HepG2 (cell line): Measurements from ENCODE around the gene FBXO44. TPM values are rescaled to one million over a fixed set of nuclear protein-coding genes. Genes with fewer than 3 reads are reported as not detected.

ENCODE experiments used
- ATAC-seq: fragments of 200-7000 bp; cut with Tn5 transposase; 3 replicates; pipeline ENCODE4 v1.9.1; 2020; ENCODE audit warnings: mild to moderate bottlenecking, moderate library complexity
- BruUV-seq: library from RNA; stranded (reverse); fragments of 400-500 nt; replicated peaks from 2 replicates; lab custom pipeline; 2021; lab: Mats Ljungman, UMichigan
- CTCF ChIA-PET: fragments of 300-600 bp; formaldehyde crosslinking; extraction: SDS; loops from one replicate; lab custom pipeline; 2021; ENCODE audit warnings: low total read pairs, inconsistent platforms, low intra/inter-chr PET ratio; lab: Yijun Ruan, JAX
- POLR2A ChIA-PET: fragments of 350-600 bp; sonication (Branson Sonifier 250); formaldehyde crosslinking; loops from one replicate; lab custom pipeline; 2020; ENCODE audit warnings: antibody characterized with exemption, inconsistent platforms; lab: Yijun Ruan, JAX
- DNase-seq: peaks from one replicate; pipeline ENCODE4 v3.0.0-alpha.2; 2015; ENCODE audit warnings: low spot score
- FAIRE-seq: peaks from 3 replicates; lab custom pipeline; 2011; peaks lifted over from hg19 to GRCh38; lab: Jason Lieb, UNC
- H2AFZ ChIP-seq: one replicate; pipeline ENCODE4 v1.6.1; 2011; ENCODE audit warnings: low read length, inconsistent platforms
- H3K27ac ChIP-seq: fragments of 300-600 bp; 3 replicates; pipeline ENCODE4 v1.8.0; 2011; ENCODE audit warnings: mixed run types, mild to moderate bottlenecking, mixed read lengths, low read length, inconsistent platforms; ENCODE audit not compliant: insufficient read depth; ENCODE audit errors: extremely low read length
- H3K27me3 ChIP-seq, 2 experiments: fragments of 200-600 bp in 1 of 2; 2 replicates in 1 of 2; 3 replicates in 1 of 2; pipeline versions ENCODE4 v1.6.0 to v1.8.0; 2011; ENCODE audit warnings: low read length in 2 of 2, mild to moderate bottlenecking in 2 of 2, moderate library complexity in 2 of 2, inconsistent platforms in 1 of 2; ENCODE audit not compliant: insufficient read depth in 2 of 2, control insufficient read depth in 1 of 2
- H3K36me3 ChIP-seq, 2 experiments: fragments of 200-600 bp in 1 of 2; replicated peaks in 1 of 2; 2 replicates in 1 of 2; 3 replicates in 1 of 2; pipeline versions ENCODE4 v1.5.1 to v1.8.0; 2011; ENCODE audit warnings: low read length in 2 of 2, inconsistent platforms in 1 of 2; ENCODE audit not compliant: insufficient read depth in 2 of 2, control insufficient read depth in 1 of 2
- H3K4me1 ChIP-seq: 2 replicates; pipeline ENCODE4 v1.5.1; 2012; ENCODE audit warnings: low read length, inconsistent platforms; ENCODE audit not compliant: insufficient read depth
- H3K4me2 ChIP-seq: 2 replicates; pipeline ENCODE4 v1.6.0; 2011; ENCODE audit warnings: low read depth, low read length, inconsistent platforms
- H3K4me3 ChIP-seq, 3 experiments: fragments of 200-600 bp in 1 of 3; sonication (generic), shearing (Covaris generic) in 1 of 3; replicated peaks in 1 of 3; 2 replicates each; pipeline ENCODE4 v1.5.1; 2011 to 2016; ENCODE audit warnings: low read length in 3 of 3, inconsistent platforms in 2 of 3, low read depth in 2 of 3, mild to moderate bottlenecking in 2 of 3, control low read depth in 1 of 3, mixed read lengths in 1 of 3; ENCODE audit not compliant: insufficient read depth in 1 of 3
- H3K79me2 ChIP-seq: one replicate; pipeline ENCODE4 v1.6.1; 2011; ENCODE audit warnings: low read length, inconsistent platforms; ENCODE audit not compliant: insufficient read depth
- H3K9ac ChIP-seq: 2 replicates; pipeline ENCODE4 v1.6.0; 2011; ENCODE audit warnings: mild to moderate bottlenecking, low read depth, low read length, inconsistent platforms; ENCODE audit not compliant: insufficient read depth
- H3K9me3 ChIP-seq: 2 replicates; pipeline ENCODE4 v1.5.1; 2012; ENCODE audit warnings: mild to moderate bottlenecking, low read length
- H4K20me1 ChIP-seq: 2 replicates; pipeline ENCODE4 v1.6.0; 2011; ENCODE audit warnings: inconsistent platforms, mild to moderate bottlenecking, low read length, moderate library complexity; ENCODE audit not compliant: insufficient read depth
- BCLAF1 ChIP-seq: fragments of 450-650 bp; IDR thresholded peaks from 2 replicates; pipeline ENCODE4 v1.6.1; 2017; ENCODE audit warnings: mild to moderate bottlenecking
- BRCA1 ChIP-seq: sonication (generic); formaldehyde crosslinking; IDR thresholded peaks from 2 replicates; pipeline ENCODE4 v1.4.0; 2020; ENCODE audit warnings: missing genetic modification reagents
- EZH2 ChIP-seq: conservative IDR thresholded peaks from 2 replicates; pipeline ENCODE4 v1.6.1; 2012; ENCODE audit warnings: mild to moderate bottlenecking, low read depth, low read length, moderate library complexity
- HIVEP1 ChIP-seq: sonication (generic); formaldehyde crosslinking; IDR thresholded peaks from 2 replicates; pipeline ENCODE4 v1.4.0; 2020; ENCODE audit warnings: mild to moderate bottlenecking, missing genetic modification reagents
- MYPOP ChIP-seq: sonication (generic); formaldehyde crosslinking; IDR thresholded peaks from 2 replicates; pipeline ENCODE4 v1.8.1; 2023; ENCODE audit warnings: mild to moderate bottlenecking, moderate library complexity, missing genetic modification reagents
- NFIC ChIP-seq: IDR thresholded peaks from 2 replicates; pipeline ENCODE4 v1.6.1; 2012; ENCODE audit warnings: mild to moderate bottlenecking, low read length, inconsistent platforms
- NONO ChIP-seq, 2 experiments: fragments of 450-650 bp in 1 of 2; sonication (generic) in 1 of 2; formaldehyde crosslinking in 1 of 2; IDR thresholded peaks in 1 of 2; conservative IDR thresholded peaks in 1 of 2; 2 replicates each; pipeline versions ENCODE4 v1.6.1 to v1.8.0; 2017 to 2022; ENCODE audit warnings: mild to moderate bottlenecking in 1 of 2, missing genetic modification reagents in 1 of 2, moderate library complexity in 1 of 2
- SRSF4 ChIP-seq: fragments of 200-400 bp; formaldehyde crosslinking; IDR thresholded peaks from one replicate; pipeline ENCODE4 v1.6.1; 2018; ENCODE audit warnings: mild to moderate bottlenecking, low read depth, low read length, moderate library complexity; ENCODE audit not compliant: poor library complexity, severe bottlenecking
- YEATS2 ChIP-seq: sonication (generic); formaldehyde crosslinking; IDR thresholded peaks from 2 replicates; pipeline ENCODE4 v1.4.0; 2020; ENCODE audit warnings: missing genetic modification reagents, borderline replicate concordance
- ZNF512 ChIP-seq: sonication (generic); formaldehyde crosslinking; IDR thresholded peaks from 2 replicates; pipeline ENCODE4 v1.4.0; 2020; ENCODE audit warnings: mild to moderate bottlenecking, missing genetic modification reagents
- ZNF678 ChIP-seq: sonication (generic); formaldehyde crosslinking; IDR thresholded peaks from 2 replicates; pipeline ENCODE4 v1.4.0; 2020; ENCODE audit warnings: mild to moderate bottlenecking, missing genetic modification reagents
- ZSCAN20 ChIP-seq: sonication (generic); formaldehyde crosslinking; IDR thresholded peaks from 2 replicates; pipeline ENCODE4 v1.4.0; 2020; ENCODE audit warnings: missing genetic modification reagents, mild to moderate bottlenecking, borderline replicate concordance
- WGBS: methylation state at CpG from one replicate; pipeline ENCODE4 v1.1.6; 2017; ENCODE audit warnings: low lambda C conversion rate; 5-methylcytosine and 5-hydroxymethylcytosine counted together
- in situ Hi-C: cut with HindIII; loops from 2 replicates; pipeline ENCODE4 v1.10.0; 2017; ENCODE audit warnings: low pct_unique_long_range_greater_than_20kb; ENCODE audit not compliant: extremely low pct_ligation_motif_present
- intact Hi-C: fragments of 100-400 bp; cut with micrococcal nuclease; formaldehyde crosslinking; loops from one replicate; pipeline ENCODE4 v1.10.0; 2022; ENCODE audit not compliant: unreplicated experiment
- polyA plus RNA-seq, 8 experiments: library from polyadenylated mRNA; depleted of rRNA in 3 of 8; stranded (reverse) in 7 of 8; unstranded in 1 of 8; fragments of >200 nt; fragmentation: Illumina TruSeq in 4 of 8; extraction: Trizol in 4 of 8; gene quantifications; 2 replicates each; pipeline versions ENCODE4 v1.2.1 to v1.2.3, GENCODE V29; 2011 to 2016; ENCODE audit warnings: low read depth in 4 of 8, missing spikeins in 1 of 8, mixed read lengths in 1 of 8; ENCODE audit not compliant: insufficient read depth in 1 of 8
- total RNA-seq, 5 experiments: library from RNA; depleted of rRNA; stranded (reverse); fragments of >200 nt; fragmentation: Illumina TruSeq; extraction: Trizol; gene quantifications; 2 replicates each; pipeline ENCODE4 v1.2.3, GENCODE V29; 2016; ENCODE audit warnings: low read depth in 1 of 5
- TF ChIP-seq, protein P1 (sequence below): sonication (generic); formaldehyde crosslinking; IDR thresholded peaks from 2 replicates; pipeline ENCODE4 v1.5.1; 2020; ENCODE audit warnings: mild to moderate bottlenecking, missing genetic modification reagents, borderline replicate concordance
- TF ChIP-seq, protein P2 (sequence below): sonication (generic); formaldehyde crosslinking; IDR thresholded peaks from 2 replicates; pipeline ENCODE4 v1.5.0; 2020; ENCODE audit warnings: mild to moderate bottlenecking, missing genetic modification reagents

Gene FBXO44
- total and polyA plus RNA-seq, 2 of the 13 experiments (the other 11 are each of a cell fraction or from before 2014, with no cell fraction given) = 22.4 to 27.9 TPM

GRCh38 chr1:11701551-11701961 lies 46.9 kb downstream of the FBXO44 start:
- CTCF ChIA-PET = no interaction called here
- H2AFZ ChIP-seq = no peak overlapping the region
- TF ChIP-seq, protein P1, sequence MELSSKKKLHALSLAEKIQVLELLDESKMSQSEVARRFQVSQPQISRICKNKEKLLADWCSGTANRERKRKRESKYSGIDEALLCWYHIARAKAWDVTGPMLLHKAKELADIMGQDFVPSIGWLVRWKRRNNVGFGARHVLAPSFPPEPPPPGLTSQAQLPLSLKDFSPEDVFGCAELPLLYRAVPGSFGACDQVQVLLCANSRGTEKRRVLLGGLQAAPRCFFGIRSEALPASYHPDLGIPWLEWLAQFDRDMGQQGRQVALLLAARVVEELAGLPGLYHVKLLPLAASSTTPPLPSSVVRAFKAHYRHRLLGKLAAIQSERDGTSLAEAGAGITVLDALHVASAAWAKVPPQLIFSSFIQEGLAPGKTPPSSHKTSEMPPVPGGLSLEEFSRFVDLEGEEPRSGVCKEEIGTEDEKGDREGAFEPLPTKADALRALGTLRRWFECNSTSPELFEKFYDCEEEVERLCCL = no peak
- TF ChIP-seq NFIC (no peak), ZSCAN20 (CRISPR knock-in tag) (no peak), HIVEP1 (CRISPR knock-in tag) (no peak), YEATS2 (CRISPR knock-in tag) (no peak), SRSF4 (no peak), EZH2 (no peak), NONO (IDR thresholded peaks at IDR 0.05) (no peak), NONO (CRISPR knock-in tag; conservative IDR thresholded peaks at IDR 0.05) (no peak), ZNF678 (CRISPR knock-in tag) (no peak), BCLAF1 (no peak), ZNF512 (CRISPR knock-in tag) (no peak), BRCA1 (no peak), MYPOP (CRISPR knock-in tag) (no peak)
- TF ChIP-seq, protein P2, sequence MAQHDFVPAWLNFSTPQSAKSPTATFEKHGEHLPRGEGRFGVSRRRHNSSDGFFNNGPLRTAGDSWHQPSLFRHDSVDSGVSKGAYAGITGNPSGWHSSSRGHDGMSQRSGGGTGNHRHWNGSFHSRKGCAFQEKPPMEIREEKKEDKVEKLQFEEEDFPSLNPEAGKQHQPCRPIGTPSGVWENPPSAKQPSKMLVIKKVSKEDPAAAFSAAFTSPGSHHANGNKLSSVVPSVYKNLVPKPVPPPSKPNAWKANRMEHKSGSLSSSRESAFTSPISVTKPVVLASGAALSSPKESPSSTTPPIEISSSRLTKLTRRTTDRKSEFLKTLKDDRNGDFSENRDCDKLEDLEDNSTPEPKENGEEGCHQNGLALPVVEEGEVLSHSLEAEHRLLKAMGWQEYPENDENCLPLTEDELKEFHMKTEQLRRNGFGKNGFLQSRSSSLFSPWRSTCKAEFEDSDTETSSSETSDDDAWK (CRISPR knock-in tag) = no peak

More at GRCh38 chr1:11701551-11701961, 46.9 kb downstream of the FBXO44 start:
- Histone ChIP-seq H3K36me3 (no peaks in the 10 kb centered on the region), H4K20me1 (no peaks in the 10 kb centered on the region), H3K4me2 (no peak overlapping the region), H3K4me1 (no peaks in the 10 kb centered on the region), H3K9ac (no peak overlapping the region), H3K79me2 (no peaks in the 10 kb centered on the region), H3K9me3 (no peaks in the 10 kb centered on the region), H3K4me3 (no peak overlapping the region), H3K27me3 (peaks cover 18 to 75% of the 10 kb centered on the region in 2 experiments), H3K27ac (no peak overlapping the region)
- 52% methylated on average over 5 of the region's 15 CpGs for WGBS
- DNase-seq (no peak), FAIRE-seq (no peak), ATAC-seq (no peak)
- intact Hi-C loops (no loop called here), in situ Hi-C loops (no loop called here)
- BruUV-seq = no TSS peak
- POLR2A ChIA-PET = no interaction called here
